ENCODE results near the gene KRT14. TPM values are rescaled to one million over a fixed set of nuclear protein-coding genes. Genes with fewer than 3 reads are reported as not detected.
"Not testable (repeated sequence)": the region's sequence is repeated elsewhere in the genome, so short reads cannot be mapped to it uniquely, and the experiment has no call there.

KRT14 gene
- total RNA-seq, 2 experiments from 2014 or later, result 0.82 TPM; not detected in 1

GRCh38 chr17:41545829-41546410 lies 40.8 kb downstream of the KRT14 start:
- ChIA-PET CTCF (ENCODE audit: unreplicated experiment) (no interaction called here), POLR2A (no interaction called here)
- Histone ChIP-seq H3K79me2 (ENCODE audit: insufficient read depth, low read depth, low read length) (no peaks in the 10 kb centered on the region), H2AFZ (ENCODE audit: low read length) (no peak overlapping the region), H3K4me1 (ENCODE audit: insufficient read depth, low read length, poor library complexity, severe bottlenecking) (no peaks in the 10 kb centered on the region), H3K9me3 (ENCODE audit: low read length) (no peaks in the 10 kb centered on the region), H3K36me3 (ENCODE audit: insufficient read depth, low read length) (no peaks in the 10 kb centered on the region), H3K4me2 (ENCODE audit: low read length) (no peak overlapping the region), H4K20me1 (ENCODE audit: insufficient read depth, low read length) (no peaks in the 10 kb centered on the region), H3K27ac (ENCODE audit: low read depth, low read length, poor library complexity, severe bottlenecking) (no peak overlapping the region), H3K4me3 (ENCODE audit: low read depth, low read length, poor library complexity, severe bottlenecking) (no peak overlapping the region), H3K9me2 (ENCODE audit: insufficient read depth, low read length) (no peaks in the 10 kb centered on the region)
- DNase-seq (ENCODE audit: low spot score), result no peak
- intact Hi-C loops (cut with micrococcal nuclease; ENCODE audit: unreplicated experiment), result no loop called here
- no TSS peak for BruUV-seq (replicated peaks)
- TF ChIP-seq EZH2phosphoT487 (IDR thresholded peaks at IDR 0.05; ENCODE audit: borderline replicate concordance, low read depth, low read length), result no peak
- TF ChIP-seq, protein P1, sequence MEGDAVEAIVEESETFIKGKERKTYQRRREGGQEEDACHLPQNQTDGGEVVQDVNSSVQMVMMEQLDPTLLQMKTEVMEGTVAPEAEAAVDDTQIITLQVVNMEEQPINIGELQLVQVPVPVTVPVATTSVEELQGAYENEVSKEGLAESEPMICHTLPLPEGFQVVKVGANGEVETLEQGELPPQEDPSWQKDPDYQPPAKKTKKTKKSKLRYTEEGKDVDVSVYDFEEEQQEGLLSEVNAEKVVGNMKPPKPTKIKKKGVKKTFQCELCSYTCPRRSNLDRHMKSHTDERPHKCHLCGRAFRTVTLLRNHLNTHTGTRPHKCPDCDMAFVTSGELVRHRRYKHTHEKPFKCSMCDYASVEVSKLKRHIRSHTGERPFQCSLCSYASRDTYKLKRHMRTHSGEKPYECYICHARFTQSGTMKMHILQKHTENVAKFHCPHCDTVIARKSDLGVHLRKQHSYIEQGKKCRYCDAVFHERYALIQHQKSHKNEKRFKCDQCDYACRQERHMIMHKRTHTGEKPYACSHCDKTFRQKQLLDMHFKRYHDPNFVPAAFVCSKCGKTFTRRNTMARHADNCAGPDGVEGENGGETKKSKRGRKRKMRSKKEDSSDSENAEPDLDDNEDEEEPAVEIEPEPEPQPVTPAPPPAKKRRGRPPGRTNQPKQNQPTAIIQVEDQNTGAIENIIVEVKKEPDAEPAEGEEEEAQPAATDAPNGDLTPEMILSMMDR (conservative IDR thresholded peaks at IDR 0.05; ENCODE audit: low read length), result no peak

DNA sequence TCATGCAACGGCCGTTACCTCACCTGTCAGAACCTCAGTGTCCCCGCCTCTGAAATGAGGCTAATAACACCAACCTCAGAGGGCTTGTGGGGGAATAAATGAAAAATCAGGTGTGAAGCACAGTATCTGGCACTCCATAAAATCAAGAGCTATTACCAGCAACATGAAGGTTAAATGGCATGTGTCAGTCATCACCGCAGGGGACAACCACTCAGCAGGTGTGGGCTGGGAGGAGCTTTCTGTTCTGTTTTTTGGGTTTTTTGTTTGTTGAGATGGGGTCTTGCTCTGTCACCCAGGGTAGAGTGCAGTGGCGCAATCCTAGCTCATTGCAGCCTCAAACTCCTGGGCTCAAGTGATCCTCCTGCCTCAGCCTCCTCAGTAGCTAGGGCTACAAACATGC lies 41.8 kb downstream of the KRT14 start:
- no peaks in the 10 kb centered on the region for H3K9me2 ChIP-seq (ENCODE audit: insufficient read depth, low read length)
- no peaks in the 10 kb centered on the region for H3K36me3 ChIP-seq (ENCODE audit: insufficient read depth, low read length)
- no peak overlapping the region for H2AFZ ChIP-seq (ENCODE audit: low read length)
- TF ChIP-seq EZH2phosphoT487 (IDR thresholded peaks at IDR 0.05; ENCODE audit: borderline replicate concordance, low read depth, low read length), result no peak
- TF ChIP-seq, protein P1 (conservative IDR thresholded peaks at IDR 0.05; ENCODE audit: low read length), result no peak
- intact Hi-C loops (cut with micrococcal nuclease; ENCODE audit: unreplicated experiment), result no loop called here
- no peak for DNase-seq (ENCODE audit: low spot score)
- no peaks in the 10 kb centered on the region for H3K9me3 ChIP-seq (ENCODE audit: low read length)
- no peaks in the 10 kb centered on the region for H4K20me1 ChIP-seq (ENCODE audit: insufficient read depth, low read length)
- ChIA-PET CTCF (ENCODE audit: unreplicated experiment) (no interaction called here), POLR2A (interaction anchor here (0.7 kb wide), 1 partner anchor 121 kb away, joined by 4 read pairs; no protein-coding TSS in a partner anchor)
- no peak overlapping the region for H3K4me2 ChIP-seq (ENCODE audit: low read length)
- H3K79me2 ChIP-seq (ENCODE audit: insufficient read depth, low read depth, low read length), result no peaks in the 10 kb centered on the region
- H3K27ac ChIP-seq (ENCODE audit: low read depth, low read length, poor library complexity, severe bottlenecking), result no peak overlapping the region
- no TSS peak for BruUV-seq (replicated peaks)
- no peaks in the 10 kb centered on the region for H3K4me1 ChIP-seq (ENCODE audit: insufficient read depth, low read length, poor library complexity, severe bottlenecking)
- H3K4me3 ChIP-seq (ENCODE audit: low read depth, low read length, poor library complexity, severe bottlenecking), result no peak overlapping the region

- POLR2A ChIA-PET, result interaction anchor here (0.7 kb wide), 1 partner anchor 121 kb away, joined by 4 read pairs; no protein-coding TSS in a partner anchor
- intact Hi-C loops (cut with micrococcal nuclease; ENCODE audit: unreplicated experiment), result no loop called here
Measured at GRCh38 chr17:41544491-41544892, 42.2 kb downstream of the KRT14 start.

DNA sequence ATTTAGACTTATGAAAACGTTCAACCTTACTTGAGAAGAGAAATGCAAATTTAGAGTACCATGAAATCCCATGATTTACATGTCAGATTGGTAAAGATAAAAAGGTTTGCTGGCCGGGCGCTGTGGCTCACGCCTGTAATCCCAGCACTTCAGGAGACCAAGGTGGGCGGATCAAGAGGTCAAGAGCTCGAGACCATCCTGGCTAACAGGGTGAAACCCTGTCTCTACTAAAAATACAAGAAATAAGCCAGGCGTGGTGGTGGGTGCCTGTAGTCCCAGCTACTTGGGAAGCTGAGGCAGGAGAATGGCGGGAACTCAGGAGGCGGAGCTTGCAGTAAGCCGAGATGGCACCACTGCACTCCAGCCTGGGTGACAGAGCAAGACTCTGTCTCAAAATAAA lies 43.9 kb downstream of the KRT14 start:
- H3K4me3 ChIP-seq (ENCODE audit: low read depth, low read length, poor library complexity, severe bottlenecking); H4K20me1 ChIP-seq (ENCODE audit: insufficient read depth, low read length); POLR2A ChIA-PET; H3K79me2 ChIP-seq (ENCODE audit: insufficient read depth, low read depth, low read length); H2AFZ ChIP-seq (ENCODE audit: low read length); H3K4me2 ChIP-seq (ENCODE audit: low read length); DNase-seq (ENCODE audit: low spot score); CTCF ChIA-PET (ENCODE audit: unreplicated experiment); intact Hi-C loops (cut with micrococcal nuclease; ENCODE audit: unreplicated experiment); H3K27ac ChIP-seq (ENCODE audit: low read depth, low read length, poor library complexity, severe bottlenecking); H3K36me3 ChIP-seq (ENCODE audit: insufficient read depth, low read length); H3K9me2 ChIP-seq (ENCODE audit: insufficient read depth, low read length); BruUV-seq (replicated peaks); H3K9me3 ChIP-seq (ENCODE audit: low read length); H3K4me1 ChIP-seq (ENCODE audit: insufficient read depth, low read length, poor library complexity, severe bottlenecking): not testable (repeated sequence)

More at GRCh38 chr17:41544491-41544892, 42.2 kb downstream of the KRT14 start:
- Histone ChIP-seq H3K79me2 (ENCODE audit: insufficient read depth, low read depth, low read length) (no peaks in the 10 kb centered on the region), H3K9me2 (ENCODE audit: insufficient read depth, low read length) (no peaks in the 10 kb centered on the region), H3K36me3 (ENCODE audit: insufficient read depth, low read length) (no peaks in the 10 kb centered on the region), H4K20me1 (ENCODE audit: insufficient read depth, low read length) (no peaks in the 10 kb centered on the region), H2AFZ (ENCODE audit: low read length) (no peak overlapping the region), H3K27ac (ENCODE audit: low read depth, low read length, poor library complexity, severe bottlenecking) (no peak overlapping the region), H3K4me1 (ENCODE audit: insufficient read depth, low read length, poor library complexity, severe bottlenecking) (no peaks in the 10 kb centered on the region), H3K4me3 (ENCODE audit: low read depth, low read length, poor library complexity, severe bottlenecking) (no peak overlapping the region), H3K4me2 (ENCODE audit: low read length) (no peak overlapping the region), H3K9me3 (ENCODE audit: low read length) (no peaks in the 10 kb centered on the region)
- no peak for DNase-seq (ENCODE audit: low spot score)
- no TSS peak for BruUV-seq (replicated peaks)
- no peak for TF ChIP-seq EZH2phosphoT487 (IDR thresholded peaks at IDR 0.05; ENCODE audit: borderline replicate concordance, low read depth, low read length)
- TF ChIP-seq, protein P1 (conservative IDR thresholded peaks at IDR 0.05; ENCODE audit: low read length), result no peak
- CTCF ChIA-PET (ENCODE audit: unreplicated experiment), result no interaction called here
